ENCODE data around the gene CD27. TPM values are rescaled to one million over a fixed set of nuclear protein-coding genes. Genes with fewer than 3 reads are reported as not detected.

CD27 gene
- total and polyA plus RNA-seq, 9 of the 15 experiments (the other 6 are each of a cell fraction or from before 2014, with no cell fraction given), result 0.24 TPM; not detected in 8

- TF ChIP-seq MEIS2 (IDR thresholded peaks at IDR 0.05; ENCODE audit: partially characterized antibody) (no peak), PYGO2 (tag; IDR thresholded peaks at IDR 0.05) (no peak), CHD7 (IDR thresholded peaks at IDR 0.05; ENCODE audit: low read depth, low read length) (no peak), SREBF1 (IDR thresholded peaks at IDR 0.05; ENCODE audit: borderline replicate concordance, low read depth, low read length) (no peak), NKRF (IDR thresholded peaks at IDR 0.05; ENCODE audit: borderline replicate concordance) (no peak), HBP1 (CRISPR knock-in tag; IDR thresholded peaks at IDR 0.05) (no peak), ZNF311 (CRISPR knock-in tag; IDR thresholded peaks at IDR 0.05) (no peak), SREBF2 (CRISPR knock-in tag; IDR thresholded peaks at IDR 0.05) (no peak), ZNF707 (CRISPR knock-in tag; conservative IDR thresholded peaks at IDR 0.05) (no peak), FOXA1 (IDR thresholded peaks at IDR 0.05; ENCODE audit: borderline replicate concordance) (no peak), C11orf30 (IDR thresholded peaks at IDR 0.05; ENCODE audit: low read depth) (no peak)
Measured at GRCh38 chr12:6451348-6452244, 6.8 kb downstream of the CD27 start, which contains the start of gene TAPBPL (continued).

Data from K562 (cell line).